Fibroblast of villous mesenchyme (primary cell): ENCODE data around the gene CREB3. TPM values are rescaled to one million over a fixed set of nuclear protein-coding genes. Genes with fewer than 3 reads are reported as not detected.
A peak's percentile ranks its signal among the peaks of the same experiment; 100 is the strongest.

Source experiments
- DNase-seq: peaks from one replicate; pipeline ENCODE4 v3.0.0-alpha.2; 2010; ENCODE audit warnings: low read depth
- H3K4me3 ChIP-seq: 2 replicates; pipeline ENCODE4 v1.5.1; 2011; ENCODE audit warnings: low read depth, mild to moderate bottlenecking, low read length
- total RNA-seq: library from RNA; depleted of rRNA; stranded (reverse); fragments of >200 nt; gene quantifications from 2 replicates; pipeline ENCODE4 v1.2.3, GENCODE V29; 2012
- TF ChIP-seq, protein P1 (sequence below): IDR thresholded peaks from 2 replicates; pipeline ENCODE4 v1.5.1; 2012; ENCODE audit warnings: low read depth, mild to moderate bottlenecking, low read length; ENCODE audit not compliant: insufficient read depth

CREB3 gene
- total RNA-seq, 1 donor: 126 TPM

DNA sequence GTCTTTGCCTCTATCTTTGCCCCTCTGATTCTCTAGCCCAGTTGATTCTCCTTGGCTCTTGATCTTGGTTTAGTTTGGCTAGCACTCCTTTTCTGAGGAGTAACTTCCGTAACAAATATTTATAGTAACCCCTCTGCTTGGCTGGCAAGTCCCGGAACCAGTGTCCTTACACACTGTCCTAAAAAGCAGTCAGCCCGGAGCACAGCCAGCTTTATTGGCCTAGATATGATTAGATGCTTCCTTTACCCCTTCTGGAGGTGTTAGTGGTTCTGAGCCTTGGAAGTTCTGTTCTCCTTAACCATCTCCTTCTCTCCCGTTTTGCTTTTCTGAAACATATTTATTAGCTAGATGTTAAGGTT, 38.6 kb downstream of the CREB3 start:
- DNase-seq: no peak
- TF ChIP-seq, protein P1, sequence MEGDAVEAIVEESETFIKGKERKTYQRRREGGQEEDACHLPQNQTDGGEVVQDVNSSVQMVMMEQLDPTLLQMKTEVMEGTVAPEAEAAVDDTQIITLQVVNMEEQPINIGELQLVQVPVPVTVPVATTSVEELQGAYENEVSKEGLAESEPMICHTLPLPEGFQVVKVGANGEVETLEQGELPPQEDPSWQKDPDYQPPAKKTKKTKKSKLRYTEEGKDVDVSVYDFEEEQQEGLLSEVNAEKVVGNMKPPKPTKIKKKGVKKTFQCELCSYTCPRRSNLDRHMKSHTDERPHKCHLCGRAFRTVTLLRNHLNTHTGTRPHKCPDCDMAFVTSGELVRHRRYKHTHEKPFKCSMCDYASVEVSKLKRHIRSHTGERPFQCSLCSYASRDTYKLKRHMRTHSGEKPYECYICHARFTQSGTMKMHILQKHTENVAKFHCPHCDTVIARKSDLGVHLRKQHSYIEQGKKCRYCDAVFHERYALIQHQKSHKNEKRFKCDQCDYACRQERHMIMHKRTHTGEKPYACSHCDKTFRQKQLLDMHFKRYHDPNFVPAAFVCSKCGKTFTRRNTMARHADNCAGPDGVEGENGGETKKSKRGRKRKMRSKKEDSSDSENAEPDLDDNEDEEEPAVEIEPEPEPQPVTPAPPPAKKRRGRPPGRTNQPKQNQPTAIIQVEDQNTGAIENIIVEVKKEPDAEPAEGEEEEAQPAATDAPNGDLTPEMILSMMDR: no peak
- H3K4me3 ChIP-seq: no peak overlapping the region

GRCh38 chr9:35771534-35771933, 39.1 kb downstream of the CREB3 start:
- DNase-seq: peak; percentile 30
- no peak overlapping the region for H3K4me3 ChIP-seq

DNA sequence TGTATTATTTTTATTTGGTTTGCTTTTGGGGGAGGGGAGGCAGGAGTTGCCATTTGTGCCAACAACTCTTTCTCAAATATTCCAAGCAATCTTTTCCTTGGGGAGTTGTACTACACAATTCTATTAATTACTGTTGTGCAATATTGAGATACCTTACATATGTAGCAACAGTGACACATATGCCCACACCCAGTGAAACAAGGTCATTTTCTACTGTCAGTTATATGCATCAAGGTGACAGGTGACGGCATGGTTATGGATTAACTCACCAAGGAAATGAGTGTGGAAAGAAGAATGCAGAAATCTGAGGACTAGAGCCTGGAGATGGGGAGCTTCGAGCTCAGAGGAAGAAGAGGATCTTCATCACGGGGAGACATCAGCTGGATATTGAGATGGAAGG, 39.5 kb downstream of the CREB3 start:
- DNase-seq: no peak
- no peak overlapping the region for H3K4me3 ChIP-seq
- TF ChIP-seq, protein P1: no peak

More at GRCh38 chr9:35771534-35771933, 39.1 kb downstream of the CREB3 start:
- TF ChIP-seq, protein P1: no peak

DNA sequence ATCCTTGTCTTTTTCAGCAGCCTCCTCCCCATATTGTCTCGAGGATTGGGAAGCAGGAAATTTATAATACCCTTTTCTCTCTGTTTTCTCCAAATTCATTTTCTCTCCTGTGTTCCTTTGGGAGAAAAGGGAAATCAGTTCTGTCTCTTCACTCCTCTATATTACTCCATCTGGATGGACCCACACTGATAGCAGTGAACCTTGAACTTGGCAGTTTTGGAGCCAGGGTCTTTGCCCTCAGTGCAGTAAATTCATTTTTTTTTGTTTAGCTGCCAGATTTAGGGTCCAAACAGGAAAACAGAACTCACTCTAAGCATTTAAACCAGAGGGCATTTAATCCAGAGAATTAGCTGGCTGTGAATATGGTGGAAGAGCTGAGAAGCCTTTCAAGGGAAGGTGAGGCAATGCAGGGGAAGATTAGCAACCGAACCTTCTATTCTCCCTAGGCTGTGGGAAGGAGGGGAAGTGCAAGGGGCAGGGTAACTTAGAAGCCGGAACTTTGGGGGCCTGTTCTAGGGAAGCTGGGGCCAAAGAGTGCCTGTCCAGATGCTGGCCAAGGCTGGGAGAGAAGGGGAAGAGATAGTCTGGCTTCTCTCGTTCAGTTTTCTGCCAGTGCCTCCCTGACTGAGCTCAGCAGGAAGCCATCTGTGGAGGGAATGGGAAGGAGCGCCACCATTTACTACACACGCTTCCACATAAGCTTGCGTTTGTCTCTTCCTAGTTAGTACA, 42.6 kb downstream of the CREB3 start:
- no peak for DNase-seq
- TF ChIP-seq, protein P1: no peak
- H3K4me3 ChIP-seq: no peak overlapping the region

GRCh38 chr9:35776018-35776417, 43.6 kb downstream of the CREB3 start:
- no peak for DNase-seq
- TF ChIP-seq, protein P1: no peak
- H3K4me3 ChIP-seq: no peak overlapping the region

GRCh38 chr9:35778496-35778895, 46.0 kb downstream of the CREB3 start:
- H3K4me3 ChIP-seq: no peak overlapping the region
- no peak for DNase-seq
- TF ChIP-seq, protein P1: no peak

- DNase-seq: no peak
- TF ChIP-seq, protein P1: no peak
- H3K4me3 ChIP-seq: no peak overlapping the region
Observed at GRCh38 chr9:35781066-35781465, 48.6 kb downstream of the CREB3 start.
